GM19193 (cell line): ENCODE measurements around the gene ACYP2.

Source experiments
- POLR2A ChIP-seq: IDR thresholded peaks from 4 replicates; pipeline ENCODE4 v1.6.1; 2011; ENCODE audit not compliant: insufficient read depth, insufficient read length; ENCODE audit errors: extremely low read depth

The ACYP2 gene

DNA sequence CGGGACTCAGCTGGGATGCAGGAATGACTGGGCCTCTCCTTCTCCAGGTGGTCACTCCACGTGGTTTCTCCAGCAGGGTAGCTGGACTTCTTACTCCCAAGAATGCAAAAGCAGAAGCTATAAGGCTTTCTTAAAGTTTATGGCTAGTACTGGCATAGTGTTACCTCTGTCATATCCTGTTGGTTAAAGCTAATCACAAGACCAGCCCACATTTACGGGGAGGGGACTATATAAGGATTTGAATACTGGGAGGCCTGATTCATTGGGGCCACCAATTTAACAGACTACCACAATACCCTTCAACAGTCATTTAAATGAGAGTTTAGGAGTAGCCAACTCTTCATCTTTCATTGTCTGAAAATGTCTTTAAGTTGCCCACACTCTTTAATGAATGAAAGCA is 235.0 kb downstream of the ACYP2 start:
- TF ChIP-seq POLR2A, result no peak

GRCh38 chr2:54353216-54353615 is 237.8 kb downstream of the ACYP2 start:
- no peak for TF ChIP-seq POLR2A
